ENCODE results near the gene CPEB2.

The CPEB2 gene

GRCh38 chr4:15001869-15002658 lies at the start of gene CPEB2:
Gene CPEB2, plus strand, starts transcription at chr4:15002481. Its CDS starts 193 bp downstream, at chr4:15002674.
- DNase-seq = peak; percentile 90 to 92

GRCh38 chr4:14958436-14958835 lies 43.8 kb upstream of the CPEB2 start:
- no peak for DNase-seq

- no peak for DNase-seq
Measured at GRCh38 chr4:14961292-14961691, 41.0 kb upstream of the CPEB2 start.

GRCh38 chr4:14965071-14965470 lies 37.2 kb upstream of the CPEB2 start:
- no peak for DNase-seq

- DNase-seq = no peak
Measured at GRCh38 chr4:14967982-14968381, 34.3 kb upstream of the CPEB2 start.

GRCh38 chr4:14977830-14978229 lies 24.5 kb upstream of the CPEB2 start:
- DNase-seq = no peak

- no peak for DNase-seq
Measured at GRCh38 chr4:14984448-14984847, 17.8 kb upstream of the CPEB2 start.

GRCh38 chr4:14985161-14985560 lies 17.1 kb upstream of the CPEB2 start:
- no peak for DNase-seq

- DNase-seq = no peak
Measured at GRCh38 chr4:14985843-14986242, 16.4 kb upstream of the CPEB2 start.

- no peak for DNase-seq
Measured at GRCh38 chr4:14987054-14987453, 15.2 kb upstream of the CPEB2 start.

GRCh38 chr4:14990484-14990883 lies 11.8 kb upstream of the CPEB2 start:
- DNase-seq = no peak

GRCh38 chr4:14994242-14994641 lies 8.0 kb upstream of the CPEB2 start:
- DNase-seq = peak in 1 of 2 donors; percentile 15

- DNase-seq = peak; percentile 9 to 63
Measured at GRCh38 chr4:15001248-15001868, 923 bp upstream of the CPEB2 start.

- peak; percentile 84 to 87 for DNase-seq
Measured at GRCh38 chr4:15002659-15003400, 549 bp downstream of the CPEB2 start.

GRCh38 chr4:15003401-15003890 lies 1.2 kb downstream of the CPEB2 start:
- peak; percentile 38 to 66 for DNase-seq

- DNase-seq = peak; percentile 44 to 62
Measured at GRCh38 chr4:15003891-15004738, 1.8 kb downstream of the CPEB2 start.

- peak; percentile 58 to 63 for DNase-seq
Measured at GRCh38 chr4:15004739-15005301, 2.5 kb downstream of the CPEB2 start.

GRCh38 chr4:15005474-15006115 lies 3.3 kb downstream of the CPEB2 start:
- DNase-seq = no peak

GRCh38 chr4:15006416-15007024 lies 4.2 kb downstream of the CPEB2 start:
- peak in 1 of 2 donors; percentile 57 for DNase-seq

GRCh38 chr4:15007201-15007600 lies 4.9 kb downstream of the CPEB2 start:
- no peak for DNase-seq

GRCh38 chr4:15010038-15010585 lies 7.8 kb downstream of the CPEB2 start:
- no peak for DNase-seq

All from CD4-positive, alpha-beta T cell treated with Interferon alpha-2 for 1 hour (primary cell).